ENCODE results near the gene RFX2.

GRCh38 chr19:6048348-6048747 lies 62.0 kb downstream of the RFX2 start:
- no peak for TF ChIP-seq CTCF (conservative IDR thresholded peaks at IDR 0.05; ENCODE audit: low read depth, low read length)
- no peak for TF ChIP-seq EZH2 (IDR thresholded peaks at IDR 0.05; ENCODE audit: low read length, unreplicated experiment)

All from PC-3 (cell line).